ENCODE measurements around the gene HEXIM1.
"Not testable (repeated sequence)": the region's sequence is repeated elsewhere in the genome, so short reads cannot be mapped to it uniquely, and the experiment has no call there.

HEXIM1 gene

GRCh38 chr17:45120558-45120957 is 27.7 kb upstream of the HEXIM1 start:
- no peak for TF ChIP-seq CTCF (IDR thresholded peaks at IDR 0.05)
- TF ChIP-seq ZFX (IDR thresholded peaks at IDR 0.05; ENCODE audit: borderline replicate concordance) = no peak
- no peak overlapping the region for H3K27ac ChIP-seq

GRCh38 chr17:45121055-45121454 is 27.2 kb upstream of the HEXIM1 start:
- no peak overlapping the region for H3K27ac ChIP-seq
- TF ChIP-seq ZFX (IDR thresholded peaks at IDR 0.05; ENCODE audit: borderline replicate concordance) (no peak), CTCF (IDR thresholded peaks at IDR 0.05) (no peak)

- H3K27ac ChIP-seq = no peak overlapping the region
- TF ChIP-seq CTCF (IDR thresholded peaks at IDR 0.05) (no peak), ZFX (IDR thresholded peaks at IDR 0.05; ENCODE audit: borderline replicate concordance) (no peak)
These were observed 25.1 kb upstream of the HEXIM1 start for GRCh38 chr17:45123076-45123770.

GRCh38 chr17:45123930-45124796 is 24.1 kb upstream of the HEXIM1 start:
- no peak overlapping the region for H3K27ac ChIP-seq
- TF ChIP-seq CTCF (IDR thresholded peaks at IDR 0.05) (no peak), ZFX (IDR thresholded peaks at IDR 0.05; ENCODE audit: borderline replicate concordance) (no peak)

GRCh38 chr17:45124797-45125122 is 23.5 kb upstream of the HEXIM1 start:
- not testable (repeated sequence) for H3K27ac ChIP-seq

GRCh38 chr17:45125509-45125908 is 22.8 kb upstream of the HEXIM1 start:
- TF ChIP-seq ZFX (IDR thresholded peaks at IDR 0.05; ENCODE audit: borderline replicate concordance) (no peak), CTCF (IDR thresholded peaks at IDR 0.05) (no peak)
- no peak overlapping the region for H3K27ac ChIP-seq

- H3K27ac ChIP-seq = no peak overlapping the region
- TF ChIP-seq CTCF (IDR thresholded peaks at IDR 0.05) (no peak), ZFX (IDR thresholded peaks at IDR 0.05; ENCODE audit: borderline replicate concordance) (no peak)
These were observed 21.1 kb upstream of the HEXIM1 start for GRCh38 chr17:45127207-45127547.

Measured in 22Rv1 (cell line).